WI38 (cell line): ENCODE measurements around the gene HTR3E.
"Not testable (repeated sequence)": the region's sequence is repeated elsewhere in the genome, so short reads cannot be mapped to it uniquely, and the experiment has no call there.

ENCODE experiments used
- H3K4me3 ChIP-seq: 2 replicates; pipeline ENCODE4 v1.5.1; 2011; ENCODE audit warnings: low read depth, mild to moderate bottlenecking, control low read depth, low read length
- CTCF ChIP-seq: IDR thresholded peaks from 2 replicates; pipeline ENCODE4 v1.5.1; 2012; ENCODE audit warnings: low read depth, mild to moderate bottlenecking, control low read depth, low read length

Gene HTR3E

GRCh38 chr3:184116017-184116416, 19.2 kb downstream of the HTR3E start:
- no peak overlapping the region for H3K4me3 ChIP-seq
- TF ChIP-seq CTCF: no peak

GRCh38 chr3:184117636-184118035, 20.8 kb downstream of the HTR3E start:
- H3K4me3 ChIP-seq: no peak overlapping the region
- no peak for TF ChIP-seq CTCF

- H3K4me3 ChIP-seq: not testable (repeated sequence)
These were observed 24.2 kb downstream of the HTR3E start for GRCh38 chr3:184121031-184121430.

GRCh38 chr3:184126006-184126405, 29.1 kb downstream of the HTR3E start:
- H3K4me3 ChIP-seq: no peak overlapping the region
- TF ChIP-seq CTCF: no peak

- TF ChIP-seq CTCF: peak; percentile 39; the same call in 1 of the 2 replicates
- no peak overlapping the region for H3K4me3 ChIP-seq
These were observed 32.1 kb downstream of the HTR3E start for GRCh38 chr3:184129012-184129411.

GRCh38 chr3:184132945-184133344, 36.1 kb downstream of the HTR3E start:
- TF ChIP-seq CTCF: no peak
- no peak overlapping the region for H3K4me3 ChIP-seq

- peak overlapping the region; percentile 81 for H3K4me3 ChIP-seq
- TF ChIP-seq CTCF: no peak
These were observed 37.2 kb downstream of the HTR3E start for GRCh38 chr3:184133840-184134745.
